D341Med (cell line): Measurements from ENCODE around the gene GRIFIN.

Source experiments
- DNase-seq: peaks from one replicate; pipeline ENCODE4 v3.0.0; 2012; ENCODE audit warnings: low spot score

The GRIFIN gene

GRCh38 chr7:2498708-2499107 is 22.5 kb upstream of the GRIFIN start:
- no peak for DNase-seq

- no peak for DNase-seq
Observed at GRCh38 chr7:2497500-2498336, 21.5 kb upstream of the GRIFIN start.

DNA sequence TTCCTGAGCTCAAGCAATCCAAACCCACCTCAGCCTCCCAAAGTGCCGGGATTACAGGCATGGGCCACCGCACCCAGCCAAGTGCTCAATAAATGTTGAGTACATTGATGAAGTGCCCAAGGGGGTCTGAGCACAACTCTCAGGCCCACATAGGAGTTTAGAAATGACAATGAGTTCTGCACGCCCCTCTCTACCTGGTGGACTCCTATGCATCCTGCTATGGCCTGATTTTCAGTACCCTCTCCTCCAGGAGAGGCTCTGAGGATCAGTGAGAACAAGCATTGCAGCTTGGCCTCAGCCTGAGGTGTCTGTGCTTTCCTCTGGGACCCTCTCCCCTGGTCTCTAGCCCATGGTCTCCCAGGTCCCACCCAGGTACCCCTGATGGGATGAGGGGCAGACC is 20.9 kb upstream of the GRIFIN start:
- no peak for DNase-seq

DNA sequence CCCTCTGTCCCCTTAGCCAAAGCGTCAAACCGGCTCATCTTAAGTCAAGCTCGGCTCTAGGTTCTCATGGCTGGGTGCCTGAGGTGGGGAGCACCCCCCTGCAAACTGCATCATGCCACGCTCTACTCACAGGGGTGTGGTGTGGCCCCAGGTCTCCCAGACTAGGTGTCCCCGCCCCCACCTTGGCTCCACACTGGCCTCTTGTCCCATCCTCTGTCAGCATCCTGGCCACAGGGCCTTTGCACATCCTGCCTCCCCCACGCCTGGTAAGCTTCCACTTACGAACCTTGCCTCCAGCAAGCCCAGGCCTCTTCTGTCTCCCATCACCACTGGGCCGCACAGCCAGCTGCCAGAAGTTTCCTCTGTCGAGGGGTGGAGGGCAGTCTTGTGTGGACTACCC is 20.2 kb upstream of the GRIFIN start:
- DNase-seq: no peak

DNA sequence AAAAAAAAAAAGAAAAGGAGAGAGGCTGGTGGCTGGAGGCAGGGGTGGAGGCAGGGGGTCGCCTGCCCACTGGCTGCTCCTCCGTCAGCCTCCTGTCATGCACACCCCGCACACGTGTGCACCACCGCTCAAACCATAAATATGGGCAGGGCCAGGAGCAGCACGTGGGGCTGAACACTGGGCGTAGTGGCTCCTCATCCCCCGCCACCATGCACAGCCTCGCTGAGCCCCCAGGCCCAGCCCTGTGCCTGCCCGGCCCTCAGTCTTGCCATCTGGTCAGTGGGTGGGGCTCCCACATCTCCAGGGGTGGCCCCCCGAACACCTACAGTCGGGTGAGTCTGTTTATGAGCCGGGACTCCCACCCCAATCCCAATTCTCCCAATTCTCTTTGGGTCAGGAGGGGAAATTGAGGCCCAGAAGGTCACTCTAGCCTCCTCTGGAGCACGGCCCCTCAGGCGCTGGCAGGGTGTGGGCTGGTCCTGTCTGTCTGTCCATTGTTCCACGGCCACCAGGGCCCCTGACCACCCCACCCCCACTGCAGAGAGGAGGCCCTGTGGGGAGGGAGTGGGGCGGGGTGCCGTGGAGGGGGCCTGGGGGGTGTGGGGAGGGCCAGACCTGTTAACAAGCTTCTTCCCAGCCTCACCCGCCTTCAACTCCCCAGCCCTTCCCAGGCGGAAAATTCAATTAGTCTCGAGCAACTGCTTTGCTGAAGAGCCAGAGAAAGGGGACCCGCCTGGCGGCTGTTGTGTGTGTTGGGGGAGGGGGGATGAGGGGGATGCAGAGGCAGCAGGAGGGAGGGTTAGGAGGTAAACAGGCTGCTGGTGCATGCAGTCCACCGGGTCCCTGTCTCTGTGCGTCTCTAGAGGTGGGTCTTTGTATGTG is 19.5 kb upstream of the GRIFIN start:
- no peak for DNase-seq

GRCh38 chr7:2494191-2495130 is 18.3 kb upstream of the GRIFIN start:
- DNase-seq: no peak

- no peak for DNase-seq
Observed at GRCh38 chr7:2493205-2494164, 17.3 kb upstream of the GRIFIN start.

- DNase-seq: no peak
Observed at GRCh38 chr7:2492038-2492437, 15.8 kb upstream of the GRIFIN start.

- DNase-seq: no peak
Observed at GRCh38 chr7:2490181-2490651, 14.0 kb upstream of the GRIFIN start.

GRCh38 chr7:2488681-2489080 is 12.5 kb upstream of the GRIFIN start:
- DNase-seq: no peak

GRCh38 chr7:2488272-2488645 is 12.1 kb upstream of the GRIFIN start:
- no peak for DNase-seq

DNA sequence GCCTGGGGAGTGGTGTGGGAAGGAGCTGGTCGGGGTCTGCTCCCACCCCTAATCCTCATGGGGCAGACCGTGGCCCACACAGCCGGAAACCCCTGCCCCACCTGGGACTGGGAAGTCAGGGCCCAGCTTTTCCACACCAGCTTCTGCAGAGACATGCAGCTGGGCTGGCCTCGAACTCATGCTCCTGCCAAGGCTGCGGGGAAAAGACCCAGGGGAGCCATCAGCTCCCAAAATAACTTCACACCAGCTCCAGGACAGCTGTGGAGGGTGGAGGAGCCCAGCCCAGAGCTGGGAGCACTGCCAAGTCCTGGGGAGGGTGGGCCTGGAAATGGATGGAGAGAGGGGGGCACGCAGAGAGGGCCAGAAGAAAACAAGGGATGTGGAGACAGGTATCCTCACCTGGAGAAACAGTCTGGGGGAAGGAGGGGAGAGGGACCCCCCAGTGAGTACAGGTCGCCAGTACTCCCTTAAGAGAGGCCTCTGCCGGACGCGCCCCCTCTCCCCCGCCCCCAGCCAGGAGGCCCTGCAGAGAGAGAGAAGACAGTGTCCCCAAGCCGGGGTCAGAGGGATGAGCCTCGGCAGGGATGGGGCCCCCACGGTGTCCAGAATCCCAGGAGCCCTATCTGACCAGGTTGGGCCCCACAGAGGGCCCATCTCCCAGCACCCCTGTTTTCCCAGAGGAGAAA is 11.5 kb upstream of the GRIFIN start:
- DNase-seq: no peak

DNA sequence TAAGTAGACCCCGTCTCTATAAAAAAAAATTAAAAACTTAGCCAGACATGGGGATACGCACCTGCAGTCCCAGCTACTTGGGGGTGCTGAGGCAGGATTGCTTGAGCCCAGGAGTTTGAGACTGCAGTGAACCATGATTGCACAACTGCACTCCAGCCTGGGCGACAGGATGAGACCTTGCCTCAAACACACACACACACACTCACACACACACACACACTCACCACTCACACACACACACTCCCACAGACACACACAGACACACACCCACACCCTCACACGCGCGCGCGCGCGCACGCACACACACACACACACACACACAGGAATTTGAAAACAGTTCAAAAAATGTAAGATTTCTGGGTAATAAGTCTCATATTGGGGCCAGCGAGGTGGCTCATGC is 8.7 kb upstream of the GRIFIN start:
- DNase-seq: no peak

- no peak for DNase-seq
Observed at GRCh38 chr7:2483494-2483893, 7.3 kb upstream of the GRIFIN start.

- DNase-seq: no peak
Observed at GRCh38 chr7:2482725-2483451, 6.7 kb upstream of the GRIFIN start.

DNA sequence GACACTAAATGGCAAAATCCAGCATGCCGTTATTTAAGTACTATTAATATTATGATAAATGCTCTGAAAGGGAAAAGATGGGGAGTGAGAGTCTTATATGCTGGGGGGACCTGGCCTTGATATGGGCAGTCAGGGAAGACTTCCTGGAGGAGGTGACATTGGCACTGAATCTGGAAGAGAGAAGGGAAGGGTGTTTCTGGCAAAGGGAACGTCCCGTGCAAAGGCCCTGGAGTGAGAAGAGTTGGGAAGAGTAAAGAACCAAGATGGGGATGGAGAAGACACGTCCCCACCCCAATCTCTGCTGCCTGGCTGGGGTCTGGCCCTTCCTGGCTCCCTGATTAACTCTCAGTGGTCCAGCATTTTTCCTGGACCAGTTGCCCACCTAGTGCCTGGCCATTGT is 5.0 kb upstream of the GRIFIN start:
- no peak for DNase-seq

DNA sequence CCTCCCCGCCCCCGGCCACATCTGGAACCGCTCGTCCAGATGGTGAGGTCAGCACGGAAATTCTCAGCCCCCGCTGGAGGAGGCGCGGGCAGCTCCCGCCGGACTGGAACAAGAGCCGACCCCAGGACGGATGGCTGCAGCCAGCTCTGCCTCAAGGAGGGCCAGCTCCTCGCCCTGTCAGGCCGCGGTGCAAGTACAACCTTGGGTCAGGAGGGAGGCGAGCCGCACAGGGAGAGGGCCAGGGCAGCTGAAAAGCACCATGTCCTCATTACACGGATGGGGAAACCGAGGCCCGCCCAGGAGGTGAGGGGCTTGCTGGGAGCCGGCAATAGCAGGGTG is 3.8 kb upstream of the GRIFIN start:
- DNase-seq: no peak

- DNase-seq: no peak
Observed at GRCh38 chr7:2479276-2480069, 3.3 kb upstream of the GRIFIN start.

DNA sequence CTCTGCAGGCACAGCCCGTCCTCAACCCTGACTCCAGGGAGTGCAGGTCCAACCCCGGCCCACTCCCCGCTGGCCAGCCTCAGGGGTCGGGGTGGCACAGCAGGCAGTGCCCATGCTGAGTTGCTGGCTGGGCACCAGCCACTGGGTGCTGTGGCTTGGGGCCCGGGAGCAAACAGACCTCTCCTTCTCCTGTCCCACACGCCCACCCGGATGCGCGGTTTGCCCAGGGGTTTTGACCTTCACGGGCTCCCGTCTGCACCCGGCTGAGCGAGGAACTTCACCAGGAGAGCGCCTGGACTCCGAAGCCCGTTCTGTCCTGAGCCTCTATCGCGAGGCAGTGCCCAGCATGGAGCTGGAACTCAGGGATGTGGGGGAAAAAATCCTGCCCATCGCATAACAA is 2.6 kb upstream of the GRIFIN start:
- DNase-seq: no peak
